GM12874 (cell line): Measurements from ENCODE around the gene ZFR2.

ENCODE experiments used
- TF ChIP-seq, protein P1 (sequence below): IDR thresholded peaks from 2 replicates; pipeline ENCODE4 v1.5.1; 2011; ENCODE audit warnings: low read depth, mild to moderate bottlenecking, control low read depth, low read length, moderate library complexity; ENCODE audit not compliant: insufficient read depth

The ZFR2 gene

DNA sequence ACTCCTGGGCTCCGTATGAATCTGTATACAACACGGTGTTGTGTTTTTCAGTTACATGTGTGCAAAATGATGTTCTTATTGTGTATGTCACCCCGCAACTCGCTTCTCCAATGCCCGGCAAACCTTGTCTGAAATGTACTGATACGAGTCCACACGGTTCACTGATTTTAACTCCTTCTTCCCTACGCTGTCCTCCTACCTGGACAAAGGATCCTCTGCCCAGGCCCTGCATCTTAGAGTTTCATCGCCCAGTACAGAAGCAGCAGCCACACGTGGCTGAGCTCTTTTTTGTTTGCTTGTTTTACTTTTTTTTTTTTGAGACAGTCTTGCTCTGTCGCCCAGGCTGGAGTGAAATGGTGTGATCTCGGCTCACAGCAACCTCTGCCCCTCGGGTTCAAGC lies 28.9 kb downstream of the ZFR2 start:
- TF ChIP-seq, protein P1, sequence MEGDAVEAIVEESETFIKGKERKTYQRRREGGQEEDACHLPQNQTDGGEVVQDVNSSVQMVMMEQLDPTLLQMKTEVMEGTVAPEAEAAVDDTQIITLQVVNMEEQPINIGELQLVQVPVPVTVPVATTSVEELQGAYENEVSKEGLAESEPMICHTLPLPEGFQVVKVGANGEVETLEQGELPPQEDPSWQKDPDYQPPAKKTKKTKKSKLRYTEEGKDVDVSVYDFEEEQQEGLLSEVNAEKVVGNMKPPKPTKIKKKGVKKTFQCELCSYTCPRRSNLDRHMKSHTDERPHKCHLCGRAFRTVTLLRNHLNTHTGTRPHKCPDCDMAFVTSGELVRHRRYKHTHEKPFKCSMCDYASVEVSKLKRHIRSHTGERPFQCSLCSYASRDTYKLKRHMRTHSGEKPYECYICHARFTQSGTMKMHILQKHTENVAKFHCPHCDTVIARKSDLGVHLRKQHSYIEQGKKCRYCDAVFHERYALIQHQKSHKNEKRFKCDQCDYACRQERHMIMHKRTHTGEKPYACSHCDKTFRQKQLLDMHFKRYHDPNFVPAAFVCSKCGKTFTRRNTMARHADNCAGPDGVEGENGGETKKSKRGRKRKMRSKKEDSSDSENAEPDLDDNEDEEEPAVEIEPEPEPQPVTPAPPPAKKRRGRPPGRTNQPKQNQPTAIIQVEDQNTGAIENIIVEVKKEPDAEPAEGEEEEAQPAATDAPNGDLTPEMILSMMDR, result no peak

DNA sequence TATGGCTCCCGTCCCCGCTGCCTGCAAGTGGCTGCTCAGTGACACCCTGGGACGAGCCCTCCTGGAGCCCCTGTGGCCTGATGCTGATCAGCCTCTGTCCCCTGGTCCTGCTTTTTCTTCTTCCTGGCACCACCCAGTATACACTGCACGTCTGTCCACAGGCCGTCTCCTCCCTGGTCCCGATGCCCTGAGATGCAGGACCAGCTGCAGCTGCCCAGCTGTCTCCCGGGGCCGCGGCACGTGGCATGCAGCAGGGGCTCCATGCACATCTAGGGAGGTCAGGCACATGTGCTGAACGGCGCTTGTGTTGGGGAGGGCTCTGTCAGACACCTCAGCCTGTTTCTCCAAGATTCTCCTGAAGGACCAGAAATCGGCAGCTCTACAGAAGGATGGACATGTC lies 30.2 kb downstream of the ZFR2 start:
- TF ChIP-seq, protein P1, result no peak

DNA sequence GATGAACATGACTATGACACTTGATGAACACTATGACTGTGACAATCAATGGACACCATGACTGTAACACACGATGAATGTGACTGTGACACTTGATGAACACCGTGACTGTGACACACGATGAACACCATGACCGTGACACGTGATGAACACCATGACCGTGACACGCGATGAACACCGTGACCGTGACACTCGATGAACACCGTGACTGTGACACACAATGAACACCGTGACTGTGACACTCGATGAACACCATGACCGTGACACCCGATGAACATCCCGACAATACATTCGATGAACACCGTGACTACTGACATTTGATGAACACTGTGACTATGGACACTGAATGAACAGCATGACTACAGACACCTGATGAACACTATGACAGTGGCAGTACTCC lies 30.9 kb downstream of the ZFR2 start:
- TF ChIP-seq, protein P1, result no peak

DNA sequence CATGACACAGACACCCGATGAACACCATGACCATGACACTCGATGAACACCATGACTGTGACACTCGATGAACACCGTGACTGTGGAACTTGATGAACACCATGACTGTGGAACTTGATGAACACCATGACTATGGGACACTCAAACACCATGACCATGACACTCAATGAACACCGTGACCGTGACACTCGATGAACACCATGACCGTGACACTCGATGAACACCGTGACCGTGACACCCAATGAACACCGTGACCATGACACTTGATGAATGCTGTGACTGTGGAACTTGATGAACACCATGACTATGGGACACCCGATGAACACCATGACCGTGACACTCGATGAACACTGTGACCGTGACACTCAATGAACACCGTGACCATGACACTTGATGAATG lies 31.5 kb downstream of the ZFR2 start:
- TF ChIP-seq, protein P1, result no peak

DNA sequence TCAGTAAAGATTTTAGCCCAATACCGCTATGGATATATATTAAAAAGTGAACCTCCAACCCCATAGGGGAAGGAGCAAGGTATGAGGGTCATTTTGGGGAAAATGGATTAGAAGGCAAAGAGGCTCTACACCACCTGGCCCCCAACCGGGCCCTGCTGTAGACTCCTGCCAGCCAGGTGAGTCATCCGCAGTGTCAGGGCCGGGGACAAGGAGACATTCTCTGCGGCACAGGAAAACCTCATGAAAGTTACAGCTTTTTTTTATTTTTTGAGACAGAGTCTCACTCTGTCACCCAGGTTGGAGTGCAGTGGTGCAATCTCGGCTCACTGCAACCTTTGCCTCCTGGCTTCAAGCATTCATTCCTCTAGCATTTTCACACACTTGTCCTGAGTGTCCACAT lies 32.0 kb downstream of the ZFR2 start:
- TF ChIP-seq, protein P1, result no peak

DNA sequence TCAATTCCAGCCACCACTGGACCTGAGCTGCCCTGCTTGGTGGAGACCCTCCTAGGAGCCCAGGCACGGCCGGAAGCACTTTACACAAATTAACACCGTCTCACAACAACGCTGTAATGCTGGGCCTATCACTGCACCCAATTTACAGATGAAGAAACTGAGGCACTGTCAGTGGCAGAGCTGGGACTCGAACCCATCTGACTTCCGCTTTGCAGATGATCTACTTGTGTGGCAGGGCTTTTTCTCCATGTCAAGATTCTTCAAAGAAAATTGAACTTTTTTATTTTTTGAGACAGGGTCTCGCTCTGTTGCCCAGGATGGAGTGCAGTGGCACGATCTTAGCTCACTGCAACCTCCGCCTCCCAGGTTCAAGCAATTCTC lies 33.8 kb downstream of the ZFR2 start:
- TF ChIP-seq, protein P1, result no peak

DNA sequence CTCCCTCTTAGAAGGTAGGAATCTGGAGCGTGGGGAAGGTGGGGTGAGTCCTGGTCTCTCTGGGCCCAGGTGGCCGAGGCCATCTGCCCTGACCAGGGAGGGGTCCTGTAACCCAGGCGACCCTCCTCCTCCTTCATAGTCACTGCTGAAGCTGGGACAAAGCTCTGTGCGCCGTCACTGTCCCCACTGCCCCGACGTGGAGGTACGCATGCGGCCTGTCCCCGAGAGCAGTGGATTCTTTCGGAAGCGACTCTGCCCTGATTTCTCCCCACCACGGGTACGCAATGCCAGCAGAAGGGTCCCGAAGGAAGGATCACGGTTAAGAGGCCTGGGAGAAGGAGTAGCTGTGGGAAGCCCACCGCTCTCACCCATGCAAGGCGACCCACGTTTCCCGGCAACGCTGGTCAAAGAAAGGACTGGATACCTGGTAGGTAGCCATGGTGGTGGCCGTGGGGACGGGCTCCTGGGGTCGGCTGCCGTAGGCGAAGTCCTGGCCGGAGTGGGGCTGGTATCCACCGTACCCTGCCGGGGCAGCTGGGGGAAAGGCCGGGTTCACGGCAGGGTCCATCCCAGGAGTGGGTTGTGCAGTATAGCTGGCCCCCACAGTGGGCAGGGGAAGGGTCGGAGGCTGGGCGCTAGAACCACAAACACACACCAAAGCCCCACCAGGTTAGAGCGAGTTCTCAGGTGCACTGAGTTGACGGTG lies 34.3 kb downstream of the ZFR2 start:
- TF ChIP-seq, protein P1, result no peak
